DMS 273 (cell line): ENCODE measurements around the gene CHD6.

Source experiments
- DNase-seq: peaks from one replicate; lab custom pipeline; 2025; ENCODE audit not compliant: unreplicated experiment; lab: John Stamatoyannopoulos, UW

The CHD6 gene

DNA sequence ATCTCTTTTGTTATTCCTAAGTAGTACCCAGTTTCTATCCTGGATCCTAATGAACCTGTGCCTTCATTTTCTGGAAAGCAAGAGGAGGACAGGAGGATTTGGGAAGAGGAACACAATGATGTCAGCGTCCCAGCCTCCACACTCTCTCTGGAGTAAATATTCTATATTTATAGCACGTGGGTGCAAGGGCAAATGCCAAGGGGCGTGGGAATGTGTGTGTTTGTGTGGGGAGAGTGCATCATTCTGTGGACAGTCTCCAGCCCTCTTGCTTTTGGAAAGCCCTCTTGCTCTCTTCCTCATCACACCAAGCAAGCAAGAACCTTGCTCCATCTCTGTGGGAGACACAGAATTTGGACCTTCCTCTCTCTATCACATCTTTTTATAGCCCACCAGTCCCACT is 148.3 kb downstream of the CHD6 start:
- no peak for DNase-seq

- no peak for DNase-seq
These were observed 149.1 kb downstream of the CHD6 start for GRCh38 chr20:41468994-41469600.

DNA sequence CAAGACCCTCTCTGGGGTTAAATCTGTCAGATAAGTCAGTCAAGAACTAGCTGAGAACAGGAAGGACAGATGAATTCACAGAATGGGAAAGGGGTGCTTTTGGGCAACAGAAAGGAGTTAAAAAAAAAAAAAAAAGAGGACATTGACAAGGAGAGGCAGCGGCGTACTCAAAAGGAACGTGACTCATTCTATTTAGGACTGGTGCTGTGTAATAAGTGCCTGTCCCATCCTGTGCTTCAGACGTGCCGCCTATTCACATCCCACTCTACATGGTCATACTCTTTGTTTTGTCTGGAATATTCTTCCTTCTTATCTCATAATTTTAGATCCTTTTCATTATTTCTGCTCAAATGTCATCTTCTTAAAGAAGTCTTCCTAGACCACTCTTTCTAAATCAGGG is 150.5 kb downstream of the CHD6 start:
- DNase-seq: no peak

DNA sequence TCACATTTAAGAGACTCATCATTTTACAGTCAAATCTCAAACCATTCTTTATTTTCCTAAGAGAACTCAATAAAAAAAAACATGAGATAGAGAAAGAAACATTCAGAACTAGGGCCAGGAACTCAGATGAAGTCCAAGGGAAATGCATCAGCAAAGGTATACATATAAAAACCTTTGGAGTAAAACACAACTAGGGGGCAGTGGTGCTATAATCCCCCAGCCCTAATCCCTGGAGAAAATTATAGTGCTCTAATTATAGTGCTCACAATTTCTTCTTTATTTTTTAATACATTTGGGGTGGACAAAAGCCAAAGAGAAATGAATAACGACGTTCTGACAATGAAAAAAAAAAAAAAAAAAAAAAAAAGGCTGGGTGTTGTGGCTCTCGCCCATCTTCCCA is 151.0 kb downstream of the CHD6 start:
- no peak for DNase-seq

DNA sequence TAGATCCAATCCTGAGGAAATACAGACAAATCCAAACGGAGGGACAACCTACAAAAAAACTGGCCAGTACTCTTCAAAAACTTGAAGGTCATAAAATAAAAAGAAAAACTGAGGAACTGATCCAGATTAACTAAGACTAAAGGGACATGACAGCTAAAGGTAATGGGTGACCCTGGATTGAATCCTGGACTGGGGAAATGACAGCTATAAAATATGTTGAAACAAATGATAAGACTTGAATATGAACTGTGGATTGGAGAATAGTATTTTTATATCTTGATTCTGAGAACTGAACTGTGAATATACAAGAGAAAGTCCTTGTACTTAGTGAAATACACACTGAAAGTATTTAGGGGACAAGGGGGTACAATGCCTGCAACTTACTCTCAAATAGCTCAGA is 154.6 kb downstream of the CHD6 start:
- DNase-seq: no peak

DNA sequence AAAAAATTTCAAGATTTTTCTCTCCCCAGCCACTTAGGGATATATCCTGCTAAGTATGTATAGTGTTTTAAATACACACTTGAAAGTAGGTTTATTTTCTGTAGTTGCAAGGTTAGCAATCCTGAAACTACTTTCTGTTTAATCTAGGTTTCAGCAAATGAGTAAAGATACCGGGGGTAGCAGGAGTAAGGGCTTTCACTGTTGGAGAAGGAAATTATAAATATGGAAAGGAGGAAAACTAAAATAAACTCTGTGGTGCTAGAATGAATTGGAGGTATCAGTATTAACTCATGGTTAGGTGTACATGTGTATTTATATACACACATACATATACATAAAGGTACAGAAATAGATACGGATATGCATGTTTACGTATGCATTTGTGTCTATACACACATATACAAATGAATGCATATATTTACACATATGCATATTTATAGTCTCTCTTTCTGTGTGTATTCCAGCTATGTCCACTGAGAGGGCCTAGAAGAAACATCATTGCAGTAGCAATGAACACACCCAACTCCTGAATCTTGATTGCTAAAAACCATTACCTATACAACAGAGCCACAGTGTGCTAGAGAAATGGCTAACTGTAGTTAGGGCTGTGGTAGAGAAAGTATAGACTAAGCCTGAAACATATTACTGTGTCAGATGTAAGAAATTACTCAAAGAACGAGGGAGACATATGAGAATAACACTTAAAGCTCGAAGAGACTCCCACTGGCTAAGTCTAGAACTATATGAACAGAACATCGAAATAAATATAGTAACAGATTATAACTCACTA is 155.6 kb downstream of the CHD6 start:
- no peak for DNase-seq

DNA sequence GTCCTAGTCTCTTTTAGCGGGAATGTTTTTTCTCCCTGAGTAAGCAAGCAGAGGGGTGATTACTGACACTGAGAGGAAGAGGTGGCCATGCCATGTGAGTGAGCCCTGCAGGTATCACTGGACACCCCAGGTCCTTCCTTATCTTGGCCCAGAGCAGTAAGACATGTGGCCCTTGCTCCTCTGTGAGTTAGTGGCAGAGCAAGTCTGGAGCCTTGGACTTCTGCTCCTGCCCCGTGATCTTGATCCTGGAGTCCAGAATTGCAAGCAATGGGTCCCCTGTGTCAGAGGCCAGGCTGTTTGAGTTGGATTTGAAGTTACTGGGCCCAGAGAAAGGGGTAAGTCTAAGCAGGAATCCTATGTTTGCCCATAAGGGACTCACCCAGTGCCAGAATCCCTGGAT is 159.4 kb downstream of the CHD6 start:
- no peak for DNase-seq

DNA sequence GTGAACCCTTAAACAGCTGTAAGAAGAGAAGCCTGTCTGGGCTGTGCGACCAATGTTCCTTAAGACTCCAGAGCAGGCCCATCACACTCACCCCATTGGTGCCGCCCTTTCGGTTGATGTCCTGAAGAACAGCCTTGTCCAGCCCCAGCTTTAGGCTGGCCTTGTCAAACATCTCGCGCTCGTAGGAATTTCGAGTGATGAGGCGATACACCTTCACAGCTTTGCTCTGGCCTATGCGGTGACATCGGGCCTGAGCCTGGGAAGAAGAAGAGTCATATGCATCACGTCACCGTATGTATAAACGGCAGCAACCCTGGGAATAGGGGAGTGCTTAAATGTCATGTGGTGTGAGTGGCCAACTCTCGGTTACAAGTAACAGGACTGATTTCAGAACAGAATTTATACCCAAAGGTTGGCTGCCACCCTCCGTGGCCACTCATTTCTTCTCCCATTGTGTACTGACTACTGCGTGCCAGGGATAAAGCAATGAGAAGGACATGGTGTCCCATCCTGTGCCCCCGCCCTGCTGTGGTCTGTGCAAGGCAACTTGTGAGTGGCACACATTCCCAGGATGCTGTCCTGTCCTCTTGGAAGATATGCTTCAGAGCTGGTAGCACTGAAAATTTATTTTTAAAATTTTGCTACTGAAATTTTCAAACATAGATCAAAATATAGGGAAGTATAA is 160.9 kb downstream of the CHD6 start:
- DNase-seq: no peak

DNA sequence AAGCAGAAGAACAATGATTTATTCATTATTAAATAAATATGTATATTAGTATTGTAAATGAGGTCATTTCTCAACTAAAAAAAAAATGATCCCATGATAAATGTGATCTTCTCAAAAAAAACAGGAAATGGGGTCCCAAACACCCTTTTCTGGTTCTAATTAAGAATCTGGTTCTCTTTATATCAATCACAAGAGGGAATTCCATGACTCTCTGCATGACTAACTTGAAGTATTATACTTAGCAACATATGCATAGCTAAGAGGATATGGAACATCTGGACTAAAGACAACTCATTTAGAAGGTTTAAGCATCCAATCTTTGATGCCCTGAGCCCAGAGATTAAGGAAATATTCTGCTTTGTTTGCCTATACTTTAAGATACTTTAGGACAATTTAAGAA is 161.8 kb downstream of the CHD6 start:
- no peak for DNase-seq

GRCh38 chr20:41454250-41454649 is 163.9 kb downstream of the CHD6 start:
- no peak for DNase-seq

DNA sequence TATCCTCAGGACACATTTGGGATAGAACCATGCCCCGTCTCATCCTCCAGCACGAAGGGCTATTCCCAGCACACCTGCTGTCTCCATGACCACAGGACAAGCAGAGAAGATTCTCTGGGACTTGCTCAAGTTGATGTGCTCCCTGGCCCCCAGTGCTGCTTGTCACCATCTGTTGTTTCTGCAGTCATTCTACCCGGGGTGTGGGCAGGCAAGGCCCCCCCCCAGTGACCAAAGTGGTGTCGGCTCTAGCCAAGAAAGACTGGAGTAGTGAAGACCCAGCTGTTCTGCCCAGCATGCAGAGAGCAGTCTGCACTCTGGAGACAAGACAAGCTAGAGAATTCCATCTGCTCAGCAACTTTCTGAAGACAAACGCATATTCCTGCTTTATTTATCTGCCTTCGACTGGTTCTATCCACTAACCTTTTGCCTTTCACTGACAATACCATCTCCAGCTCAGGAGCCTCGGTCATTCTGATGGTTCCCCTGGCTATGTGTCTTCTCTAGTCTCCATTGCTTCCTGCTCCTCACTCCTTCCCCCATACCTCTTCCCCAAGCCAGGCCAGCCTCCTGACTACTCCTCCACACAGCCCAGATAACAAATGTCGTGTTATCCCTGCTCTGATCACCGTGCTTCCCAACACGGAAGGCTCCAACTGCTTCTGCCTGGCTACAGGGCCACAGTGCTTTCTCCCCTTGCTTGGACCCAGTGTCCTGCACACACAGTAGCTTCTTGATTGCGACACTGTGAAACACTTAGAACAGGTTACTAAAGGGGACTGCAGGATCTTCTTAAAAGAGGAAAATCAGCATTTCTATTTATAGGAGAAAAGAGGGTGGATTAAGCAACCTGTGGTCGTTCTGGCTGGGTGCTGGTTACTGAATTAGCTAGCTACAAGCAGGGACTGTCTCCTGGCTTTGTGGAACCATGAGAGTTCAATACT is 164.9 kb downstream of the CHD6 start:
- peak; percentile 65 for DNase-seq

GRCh38 chr20:41452226-41452625 is 166.0 kb downstream of the CHD6 start:
- DNase-seq: no peak

DNA sequence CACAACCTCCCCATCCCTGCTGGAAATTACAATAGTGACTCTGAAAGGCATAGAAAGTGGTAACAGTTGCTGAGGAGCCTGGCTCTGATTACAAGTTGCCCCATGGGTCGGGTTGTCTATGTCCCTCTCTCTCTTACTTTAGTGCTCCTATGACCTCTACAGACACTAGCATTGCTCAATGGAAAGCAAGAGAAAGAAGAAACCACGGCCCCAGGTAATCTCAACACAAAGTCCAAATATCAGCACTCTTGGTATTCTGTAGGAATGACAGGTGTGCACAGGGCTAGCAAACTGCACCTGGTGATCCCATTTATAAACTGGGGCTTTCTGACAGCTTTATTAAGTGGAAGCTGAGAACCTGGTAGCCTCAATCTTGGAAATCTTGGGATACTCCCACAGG is 171.2 kb downstream of the CHD6 start:
- DNase-seq: no peak

DNA sequence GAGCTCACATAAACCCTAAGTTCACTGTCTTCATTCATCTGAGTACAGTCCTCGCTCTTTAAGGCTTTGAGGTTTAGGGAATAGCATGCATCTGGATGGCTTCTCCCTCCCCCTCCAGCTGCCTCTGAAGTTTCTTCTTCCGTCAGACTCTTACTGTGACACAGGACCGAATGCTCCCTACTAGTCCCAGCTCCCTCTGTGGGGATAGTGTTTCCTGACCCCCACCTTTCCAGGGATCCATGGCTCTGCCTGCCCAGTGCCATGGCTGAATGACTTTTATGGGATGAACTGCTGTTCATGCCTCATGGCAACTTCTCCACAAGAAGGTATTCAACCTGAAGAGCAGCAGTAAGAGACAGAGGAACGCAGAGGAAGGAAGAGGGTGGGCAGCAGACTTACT is 171.7 kb downstream of the CHD6 start:
- no peak for DNase-seq

- no peak for DNase-seq
These were observed 173.4 kb downstream of the CHD6 start for GRCh38 chr20:41444821-41445220.

DNA sequence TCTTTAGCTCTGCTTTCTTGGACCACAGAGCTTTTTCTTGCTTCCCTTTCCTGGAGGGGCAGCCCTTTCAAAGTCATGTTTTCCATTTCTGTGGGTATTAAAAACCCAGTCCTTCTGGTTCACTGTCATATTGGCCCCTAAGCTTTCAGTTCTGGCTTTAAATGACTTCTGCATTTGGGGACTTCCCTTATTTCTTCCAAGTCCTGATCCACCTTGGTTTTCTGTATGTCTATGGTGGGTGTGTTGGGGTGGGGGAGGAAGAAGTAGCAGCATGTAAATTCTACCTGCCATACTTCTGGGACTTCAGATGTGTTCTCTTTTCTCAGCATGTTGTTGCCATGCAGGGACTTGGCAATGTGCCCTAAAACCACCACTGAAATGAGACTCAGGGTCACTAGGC is 174.5 kb downstream of the CHD6 start:
- no peak for DNase-seq

DNA sequence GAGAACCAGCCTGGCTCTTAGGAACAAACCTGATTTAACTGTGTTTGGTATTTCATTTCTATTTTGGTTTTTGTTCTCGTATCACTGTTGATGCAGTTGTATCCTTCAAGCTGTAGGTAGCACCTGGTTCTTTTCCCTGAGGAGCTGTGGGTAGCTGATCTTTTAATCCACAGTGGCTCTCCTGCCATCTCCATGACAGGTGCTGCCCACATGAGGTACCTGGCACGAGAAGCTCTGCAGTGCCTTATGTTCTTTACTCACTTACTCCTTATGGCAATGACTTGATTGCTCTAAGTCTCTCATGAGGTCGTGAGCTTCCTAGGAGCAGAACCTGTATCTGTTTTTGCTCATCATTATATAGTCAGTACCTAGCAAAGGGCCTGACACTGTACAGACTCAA is 177.3 kb downstream of the CHD6 start:
- no peak for DNase-seq

DNA sequence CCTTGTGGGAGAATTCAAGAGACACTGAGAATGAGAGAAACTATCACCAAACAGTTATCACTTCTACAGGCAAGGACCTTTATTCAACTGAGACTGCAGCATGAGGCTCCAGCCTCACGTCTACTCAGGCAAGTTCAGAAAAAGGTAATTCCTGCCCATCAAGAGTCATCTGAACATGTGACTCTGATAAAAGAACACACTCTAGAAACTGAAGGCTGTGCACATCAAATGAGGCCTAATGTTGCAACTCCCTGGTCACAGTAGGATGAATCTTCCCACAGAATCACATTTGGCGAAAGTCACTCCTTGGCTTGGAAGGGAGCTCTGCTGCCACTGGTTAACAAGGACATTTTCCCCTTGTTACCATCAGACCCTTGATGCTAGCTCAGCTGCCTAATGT is 180.3 kb downstream of the CHD6 start:
- DNase-seq: no peak

- no peak for DNase-seq
These were observed 181.5 kb downstream of the CHD6 start for GRCh38 chr20:41436679-41437078.

GRCh38 chr20:41433203-41433602 is 185.0 kb downstream of the CHD6 start:
- no peak for DNase-seq

DNA sequence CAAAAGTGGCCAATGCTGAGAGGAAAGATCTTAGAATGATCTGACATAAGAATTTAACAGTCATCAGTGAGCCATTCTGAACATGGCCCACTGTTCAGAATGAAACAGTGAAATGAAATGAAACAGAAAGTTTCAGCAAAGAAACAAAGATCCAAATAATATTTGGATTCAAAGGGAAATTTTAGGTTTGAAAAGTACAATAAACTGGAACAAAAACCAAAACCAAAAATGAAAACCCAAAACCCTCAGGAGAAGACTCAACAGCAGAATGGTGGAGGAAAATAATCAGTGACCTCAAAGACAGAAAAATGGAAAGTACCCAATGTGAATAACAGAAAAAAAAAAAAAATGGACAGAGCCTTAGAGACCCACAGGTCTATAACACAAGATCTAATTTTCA is 185.4 kb downstream of the CHD6 start:
- DNase-seq: no peak
